Panc1 (cell line): ENCODE measurements around the gene CMIP.

Source experiments
- SIN3A ChIP-seq: IDR thresholded peaks from 2 replicates; pipeline ENCODE4 v1.6.1; 2012; ENCODE audit warnings: low read depth, mild to moderate bottlenecking, low read length, moderate library complexity, borderline replicate concordance; ENCODE audit not compliant: insufficient read depth
- TF ChIP-seq, protein P1 (sequence below): fragments of 450-650 bp; IDR thresholded peaks from 2 replicates; pipeline ENCODE4 v1.5.1; 2017; ENCODE audit warnings: mild to moderate bottlenecking

DNA sequence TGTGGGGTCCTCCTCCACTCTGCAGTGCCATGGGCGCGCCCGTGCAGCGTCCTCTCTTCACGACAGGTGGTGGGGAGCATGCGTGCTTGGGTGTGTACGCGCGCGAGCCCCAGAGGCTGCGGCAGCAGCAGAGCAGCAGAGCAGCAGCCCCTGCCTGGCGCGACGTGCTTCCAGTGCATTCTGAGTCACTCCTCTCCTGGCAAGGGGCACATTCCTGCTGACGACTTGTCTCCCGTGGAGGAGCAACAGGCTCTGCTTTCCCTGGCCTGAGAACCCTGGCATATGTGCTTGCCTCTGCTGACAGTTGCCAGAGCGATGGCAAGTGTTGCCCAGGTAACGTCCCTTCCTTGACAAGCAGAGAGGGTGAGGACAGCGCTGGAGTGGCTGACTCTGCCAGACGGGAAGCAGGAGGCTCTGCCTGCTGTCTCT lies 200.7 kb downstream of the CMIP start:
- TF ChIP-seq, protein P1, sequence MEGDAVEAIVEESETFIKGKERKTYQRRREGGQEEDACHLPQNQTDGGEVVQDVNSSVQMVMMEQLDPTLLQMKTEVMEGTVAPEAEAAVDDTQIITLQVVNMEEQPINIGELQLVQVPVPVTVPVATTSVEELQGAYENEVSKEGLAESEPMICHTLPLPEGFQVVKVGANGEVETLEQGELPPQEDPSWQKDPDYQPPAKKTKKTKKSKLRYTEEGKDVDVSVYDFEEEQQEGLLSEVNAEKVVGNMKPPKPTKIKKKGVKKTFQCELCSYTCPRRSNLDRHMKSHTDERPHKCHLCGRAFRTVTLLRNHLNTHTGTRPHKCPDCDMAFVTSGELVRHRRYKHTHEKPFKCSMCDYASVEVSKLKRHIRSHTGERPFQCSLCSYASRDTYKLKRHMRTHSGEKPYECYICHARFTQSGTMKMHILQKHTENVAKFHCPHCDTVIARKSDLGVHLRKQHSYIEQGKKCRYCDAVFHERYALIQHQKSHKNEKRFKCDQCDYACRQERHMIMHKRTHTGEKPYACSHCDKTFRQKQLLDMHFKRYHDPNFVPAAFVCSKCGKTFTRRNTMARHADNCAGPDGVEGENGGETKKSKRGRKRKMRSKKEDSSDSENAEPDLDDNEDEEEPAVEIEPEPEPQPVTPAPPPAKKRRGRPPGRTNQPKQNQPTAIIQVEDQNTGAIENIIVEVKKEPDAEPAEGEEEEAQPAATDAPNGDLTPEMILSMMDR = no peak
- TF ChIP-seq SIN3A = no peak
